ENCODE measurements around the gene LMAN2L.

The LMAN2L gene

GRCh38 chr2:96737831-96738230 is 2.0 kb downstream of the LMAN2L start:
- no peak for DNase-seq (ENCODE audit: low read depth, low spot score)
- no CpG with 5 or more reads among the region's 2 CpGs for WGBS (ENCODE audit: insufficient coverage, insufficient read length)

GRCh38 chr2:96737251-96737650 is 2.6 kb downstream of the LMAN2L start:
- no peak overlapping the region for H3K4me3 ChIP-seq (ENCODE audit: low read length)
- no peaks in the 10 kb centered on the region for H3K27me3 ChIP-seq (ENCODE audit: control insufficient read depth, insufficient read depth, low read length)
- no peaks in the 10 kb centered on the region for H3K9me3 ChIP-seq (ENCODE audit: control insufficient read depth, insufficient read depth, low read length)
- no peak overlapping the region for H3K27ac ChIP-seq (ENCODE audit: low read length)
- H3K36me3 ChIP-seq (ENCODE audit: control insufficient read depth, insufficient read depth, low read length), result peaks cover 16% of the 10 kb centered on the region
- WGBS (ENCODE audit: insufficient coverage, insufficient read length), result no CpG with 5 or more reads among the region's 2 CpGs
- DNase-seq (ENCODE audit: low read depth, low spot score), result no peak
- no peaks in the 10 kb centered on the region for H3K4me1 ChIP-seq (ENCODE audit: control insufficient read depth, insufficient read depth, low read length)

More at GRCh38 chr2:96737831-96738230, 2.0 kb downstream of the LMAN2L start:
- H3K4me1 ChIP-seq (ENCODE audit: control insufficient read depth, insufficient read depth, low read length), result no peaks in the 10 kb centered on the region
- H3K9me3 ChIP-seq (ENCODE audit: control insufficient read depth, insufficient read depth, low read length), result no peaks in the 10 kb centered on the region
- no peak overlapping the region for H3K27ac ChIP-seq (ENCODE audit: low read length)
- H3K4me3 ChIP-seq (ENCODE audit: low read length), result no peak overlapping the region
- peaks cover 16% of the 10 kb centered on the region for H3K36me3 ChIP-seq (ENCODE audit: control insufficient read depth, insufficient read depth, low read length)
- no peaks in the 10 kb centered on the region for H3K27me3 ChIP-seq (ENCODE audit: control insufficient read depth, insufficient read depth, low read length)

- H3K4me3 ChIP-seq (ENCODE audit: low read length), result no peak overlapping the region
- peaks cover 26% of the 10 kb centered on the region for H3K36me3 ChIP-seq (ENCODE audit: control insufficient read depth, insufficient read depth, low read length)
- no peaks in the 10 kb centered on the region for H3K27me3 ChIP-seq (ENCODE audit: control insufficient read depth, insufficient read depth, low read length)
- no CpG with 5 or more reads among the region's 8 CpGs for WGBS (ENCODE audit: insufficient coverage, insufficient read length)
- H3K4me1 ChIP-seq (ENCODE audit: control insufficient read depth, insufficient read depth, low read length), result no peaks in the 10 kb centered on the region
- H3K27ac ChIP-seq (ENCODE audit: low read length), result no peak overlapping the region
- no peak for DNase-seq (ENCODE audit: low read depth, low spot score)
- no peaks in the 10 kb centered on the region for H3K9me3 ChIP-seq (ENCODE audit: control insufficient read depth, insufficient read depth, low read length)
Measured at GRCh38 chr2:96734880-96735583, 4.8 kb downstream of the LMAN2L start.

- Histone ChIP-seq H3K27me3 (ENCODE audit: control insufficient read depth, insufficient read depth, low read length) (no peaks in the 10 kb centered on the region), H3K9me3 (ENCODE audit: control insufficient read depth, insufficient read depth, low read length) (no peaks in the 10 kb centered on the region), H3K36me3 (ENCODE audit: control insufficient read depth, insufficient read depth, low read length) (peaks cover 26% of the 10 kb centered on the region), H3K27ac (ENCODE audit: low read length) (no peak overlapping the region), H3K4me3 (ENCODE audit: low read length) (no peak overlapping the region), H3K4me1 (ENCODE audit: control insufficient read depth, insufficient read depth, low read length) (no peaks in the 10 kb centered on the region)
- WGBS (ENCODE audit: insufficient coverage, insufficient read length), result no CpG with 5 or more reads among the region's 3 CpGs
- no peak for DNase-seq (ENCODE audit: low read depth, low spot score)
Measured at GRCh38 chr2:96733931-96734330, 5.9 kb downstream of the LMAN2L start.

- peaks cover 32% of the 10 kb centered on the region for H3K36me3 ChIP-seq (ENCODE audit: control insufficient read depth, insufficient read depth, low read length)
- H3K27me3 ChIP-seq (ENCODE audit: control insufficient read depth, insufficient read depth, low read length), result no peaks in the 10 kb centered on the region
Measured at GRCh38 chr2:96730212-96730611, 9.7 kb downstream of the LMAN2L start.

GRCh38 chr2:96729748-96730147 is 10.1 kb downstream of the LMAN2L start:
- Histone ChIP-seq H3K27me3 (ENCODE audit: control insufficient read depth, insufficient read depth, low read length) (no peaks in the 10 kb centered on the region), H3K9me3 (ENCODE audit: control insufficient read depth, insufficient read depth, low read length) (no peaks in the 10 kb centered on the region), H3K36me3 (ENCODE audit: control insufficient read depth, insufficient read depth, low read length) (peaks cover 32% of the 10 kb centered on the region), H3K27ac (ENCODE audit: low read length) (no peak overlapping the region), H3K4me1 (ENCODE audit: control insufficient read depth, insufficient read depth, low read length) (no peaks in the 10 kb centered on the region), H3K4me3 (ENCODE audit: low read length) (no peak overlapping the region)
- WGBS (ENCODE audit: insufficient coverage, insufficient read length), result no CpG with 5 or more reads among the region's 7 CpGs
- DNase-seq (ENCODE audit: low read depth, low spot score), result no peak

More at GRCh38 chr2:96730212-96730611, 9.7 kb downstream of the LMAN2L start:
- no peak for DNase-seq (ENCODE audit: low read depth, low spot score)
- WGBS (ENCODE audit: insufficient coverage, insufficient read length), result no CpG with 5 or more reads among the region's 2 CpGs
- Histone ChIP-seq H3K27ac (ENCODE audit: low read length) (no peak overlapping the region), H3K4me1 (ENCODE audit: control insufficient read depth, insufficient read depth, low read length) (no peaks in the 10 kb centered on the region), H3K9me3 (ENCODE audit: control insufficient read depth, insufficient read depth, low read length) (no peaks in the 10 kb centered on the region), H3K4me3 (ENCODE audit: low read length) (no peak overlapping the region)

- Histone ChIP-seq H3K4me1 (ENCODE audit: control insufficient read depth, insufficient read depth, low read length) (no peaks in the 10 kb centered on the region), H3K4me3 (ENCODE audit: low read length) (no peak overlapping the region), H3K27me3 (ENCODE audit: control insufficient read depth, insufficient read depth, low read length) (no peaks in the 10 kb centered on the region), H3K9me3 (ENCODE audit: control insufficient read depth, insufficient read depth, low read length) (no peaks in the 10 kb centered on the region), H3K36me3 (ENCODE audit: control insufficient read depth, insufficient read depth, low read length) (peaks cover 18% of the 10 kb centered on the region; the same call in 1 of the 2 replicates), H3K27ac (ENCODE audit: low read length) (no peak overlapping the region)
- DNase-seq (ENCODE audit: low read depth, low spot score), result no peak
- WGBS (ENCODE audit: insufficient coverage, insufficient read length), result no CpG with 5 or more reads among the region's 5 CpGs
Measured at GRCh38 chr2:96727431-96727830, 12.4 kb downstream of the LMAN2L start.

GRCh38 chr2:96726131-96726530 is 13.7 kb downstream of the LMAN2L start:
- Histone ChIP-seq H3K4me3 (ENCODE audit: low read length) (no peak overlapping the region), H3K9me3 (ENCODE audit: control insufficient read depth, insufficient read depth, low read length) (no peaks in the 10 kb centered on the region), H3K27me3 (ENCODE audit: control insufficient read depth, insufficient read depth, low read length) (no peaks in the 10 kb centered on the region), H3K27ac (ENCODE audit: low read length) (no peak overlapping the region), H3K36me3 (ENCODE audit: control insufficient read depth, insufficient read depth, low read length) (peaks cover 18% of the 10 kb centered on the region; the same call in 1 of the 2 replicates), H3K4me1 (ENCODE audit: control insufficient read depth, insufficient read depth, low read length) (no peaks in the 10 kb centered on the region)
- DNase-seq (ENCODE audit: low read depth, low spot score), result no peak
- WGBS (ENCODE audit: insufficient coverage, insufficient read length), result no CpG with 5 or more reads among the region's 4 CpGs

GRCh38 chr2:96716388-96716787 is 23.5 kb downstream of the LMAN2L start:
- no peak overlapping the region for H3K4me3 ChIP-seq (ENCODE audit: low read length)
- no peak overlapping the region for H3K27ac ChIP-seq (ENCODE audit: low read length)
- H3K36me3 ChIP-seq (ENCODE audit: control insufficient read depth, insufficient read depth, low read length), result no peaks in the 10 kb centered on the region; the same call in 1 of the 2 replicates
- no peaks in the 10 kb centered on the region for H3K27me3 ChIP-seq (ENCODE audit: control insufficient read depth, insufficient read depth, low read length)
- no peaks in the 10 kb centered on the region for H3K9me3 ChIP-seq (ENCODE audit: control insufficient read depth, insufficient read depth, low read length)
- no peaks in the 10 kb centered on the region for H3K4me1 ChIP-seq (ENCODE audit: control insufficient read depth, insufficient read depth, low read length)
- DNase-seq (ENCODE audit: low read depth, low spot score), result no peak

GRCh38 chr2:96715658-96716057 is 24.2 kb downstream of the LMAN2L start:
- no peak for DNase-seq (ENCODE audit: low read depth, low spot score)
- Histone ChIP-seq H3K4me3 (ENCODE audit: low read length) (no peak overlapping the region), H3K36me3 (ENCODE audit: control insufficient read depth, insufficient read depth, low read length) (no peaks in the 10 kb centered on the region; the same call in 1 of the 2 replicates), H3K9me3 (ENCODE audit: control insufficient read depth, insufficient read depth, low read length) (no peaks in the 10 kb centered on the region), H3K27me3 (ENCODE audit: control insufficient read depth, insufficient read depth, low read length) (no peaks in the 10 kb centered on the region), H3K4me1 (ENCODE audit: control insufficient read depth, insufficient read depth, low read length) (no peaks in the 10 kb centered on the region), H3K27ac (ENCODE audit: low read length) (no peak overlapping the region)
- WGBS (ENCODE audit: insufficient coverage, insufficient read length), result no CpG with 5 or more reads among the region's 5 CpGs

GRCh38 chr2:96710985-96711384 is 28.9 kb downstream of the LMAN2L start:
- Histone ChIP-seq H3K9me3 (ENCODE audit: control insufficient read depth, insufficient read depth, low read length) (no peaks in the 10 kb centered on the region), H3K36me3 (ENCODE audit: control insufficient read depth, insufficient read depth, low read length) (peaks cover 12% of the 10 kb centered on the region), H3K27ac (ENCODE audit: low read length) (no peak overlapping the region), H3K4me3 (ENCODE audit: low read length) (no peak overlapping the region), H3K27me3 (ENCODE audit: control insufficient read depth, insufficient read depth, low read length) (no peaks in the 10 kb centered on the region), H3K4me1 (ENCODE audit: control insufficient read depth, insufficient read depth, low read length) (no peaks in the 10 kb centered on the region)
- DNase-seq (ENCODE audit: low read depth, low spot score), result no peak
- no CpG with 5 or more reads among the region's 3 CpGs for WGBS (ENCODE audit: insufficient coverage, insufficient read length)

Data from iPS DF 6.9 (cell line).